H1 (cell line): ENCODE data around the gene SEC62. TPM values are rescaled to one million over a fixed set of nuclear protein-coding genes. Genes with fewer than 3 reads are reported as not detected.

ENCODE experiments used
- SAP30 ChIP-seq: fragments of 300-600 bp; sonication (generic); IDR thresholded peaks from 2 replicates; pipeline ENCODE4 v1.7.1; 2012; ENCODE audit warnings: low read length, moderate library complexity, mild to moderate bottlenecking, inconsistent platforms; ENCODE audit not compliant: insufficient read depth, insufficient replicate concordance
- SIX5 ChIP-seq: IDR thresholded peaks from 2 replicates; pipeline ENCODE4 v1.6.1; 2011; ENCODE audit warnings: mild to moderate bottlenecking, low read depth, low read length
- polyA plus RNA-seq, 7 experiments: library from polyadenylated mRNA; depleted of rRNA in 3 of 7; stranded (reverse) in 5 of 7; unstranded in 2 of 7; fragments of >200 nt in 5 of 7; fragments of 200-250 nt in 2 of 7; gene quantifications; 1 replicate in 5 of 7; 2 replicates in 1 of 7; 4 replicates in 1 of 7; pipeline versions ENCODE4 v1.2.1 to v1.2.3, GENCODE V29; 2011 to 2013; ENCODE audit warnings: missing spikeins in 2 of 7, mixed read lengths in 2 of 7
- total RNA-seq: library from RNA; stranded (reverse); fragmentation: NEBNext Ultra II Directional; extraction: Animal tissue kit (Norgen Biotek cat#: 25700); gene quantifications from 2 replicates; pipeline ENCODE4 v1.2.1, GENCODE V29; 2021

Gene SEC62
- total and polyA plus RNA-seq, 2 of the 8 experiments (the other 6 are each of a cell fraction or from before 2014, with no cell fraction given): 67.8 to 113 TPM

- TF ChIP-seq SAP30: no peak
- no peak for TF ChIP-seq SIX5
Observed at GRCh38 chr3:170027233-170028102, 60.9 kb downstream of the SEC62 start (continued).
